Parathyroid adenoma (tissue), 2 donors: ENCODE data around the gene MAPKAPK3.
A peak's percentile ranks its signal among the peaks of the same experiment; 100 is the strongest.

Experiments
- H2AFZ ChIP-seq: fragments of 300-600 bp; sonication (generic); one replicate; pipeline ENCODE4 v1.7.0; 2017; ENCODE audit warnings: antibody characterized with exemption, mild to moderate bottlenecking
- H3K27ac ChIP-seq: fragments of 300-600 bp; sonication (generic); one replicate; pipeline ENCODE4 v1.7.0; 2017
- H3K27me3 ChIP-seq: fragments of 300-600 bp; sonication (generic); one replicate; pipeline ENCODE4 v1.7.0; 2017; ENCODE audit warnings: low read length; ENCODE audit not compliant: control insufficient read depth, insufficient read depth
- H3K36me3 ChIP-seq: fragments of 300-600 bp; sonication (generic); one replicate; pipeline ENCODE4 v1.7.0; 2017; ENCODE audit warnings: low read length; ENCODE audit not compliant: control insufficient read depth, insufficient read depth
- H3K4me1 ChIP-seq: fragments of 300-600 bp; sonication (generic); one replicate; pipeline ENCODE4 v1.7.0; 2017; ENCODE audit warnings: control low read depth
- H3K4me2 ChIP-seq: fragments of 300-600 bp; sonication (generic); one replicate; pipeline ENCODE4 v1.7.0; 2017; ENCODE audit warnings: low read length
- H3K4me3 ChIP-seq: fragments of 300-600 bp; sonication (generic); one replicate; pipeline ENCODE4 v1.7.0; 2017; ENCODE audit warnings: low read depth, low read length
- H3K79me2 ChIP-seq: fragments of 300-600 bp; sonication (generic); one replicate; pipeline ENCODE4 v1.7.0; 2017; ENCODE audit warnings: control low read depth
- H3K9ac ChIP-seq: fragments of 300-600 bp; sonication (generic); one replicate; pipeline ENCODE4 v1.7.0; 2017; ENCODE audit warnings: mild to moderate bottlenecking
- H3K9me3 ChIP-seq: fragments of 300-600 bp; sonication (generic); one replicate; pipeline ENCODE4 v1.7.0; 2017; ENCODE audit warnings: low read length; ENCODE audit not compliant: control insufficient read depth
- TF ChIP-seq, protein P1 (sequence below): fragments of 300-600 bp; sonication (generic); IDR thresholded peaks from one replicate; pipeline ENCODE4 v1.7.0; 2017; ENCODE audit warnings: antibody characterized with exemption, mild to moderate bottlenecking
- donor health status: primary hyperparathyroidism.

The MAPKAPK3 gene

DNA sequence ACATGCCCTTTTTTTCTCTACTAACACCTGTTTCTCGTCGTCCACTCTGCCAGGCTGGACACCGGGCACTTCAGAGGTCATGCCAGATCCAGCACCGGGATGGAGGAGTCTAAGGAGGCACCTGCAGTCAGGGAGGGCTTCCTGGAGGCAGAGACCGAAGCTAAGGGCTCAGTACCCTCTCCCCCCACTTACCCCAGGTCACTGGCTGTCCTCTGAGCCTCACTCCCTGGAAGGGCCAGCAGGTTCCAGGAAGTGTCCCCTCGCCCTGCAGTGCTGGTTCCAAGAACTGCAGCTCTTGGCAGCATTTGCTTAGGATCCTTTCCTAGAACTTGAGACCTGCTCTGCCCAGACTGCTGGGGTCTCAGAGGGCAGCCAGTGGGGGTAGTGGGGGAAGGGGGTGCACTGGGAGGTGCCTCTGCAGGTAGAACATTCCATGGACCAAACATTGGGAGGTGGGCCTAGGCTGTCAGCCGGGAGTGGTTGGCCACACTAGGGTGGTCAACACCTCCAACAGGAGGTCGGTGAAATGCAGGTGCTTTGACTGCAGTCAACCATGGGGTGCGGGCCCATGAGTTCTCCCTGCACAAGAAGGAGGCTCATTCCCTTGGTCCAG, 16.7 kb upstream of the MAPKAPK3 start:
- Histone ChIP-seq H3K9ac (peak overlapping the region; percentile 50), H3K4me3 (no peak overlapping the region), H3K79me2 (peaks cover 2% of the 10 kb centered on the region), H3K4me2 (peak overlapping the region; percentile 14), H3K4me1 (peaks cover 53% of the 10 kb centered on the region), H3K36me3 (no peaks in the 10 kb centered on the region), H3K9me3 (no peaks in the 10 kb centered on the region), H2AFZ (peak overlapping the region; percentile 71), H3K27ac (peak overlapping the region; percentile 100), H3K27me3 (no peaks in the 10 kb centered on the region)
- TF ChIP-seq, protein P1, sequence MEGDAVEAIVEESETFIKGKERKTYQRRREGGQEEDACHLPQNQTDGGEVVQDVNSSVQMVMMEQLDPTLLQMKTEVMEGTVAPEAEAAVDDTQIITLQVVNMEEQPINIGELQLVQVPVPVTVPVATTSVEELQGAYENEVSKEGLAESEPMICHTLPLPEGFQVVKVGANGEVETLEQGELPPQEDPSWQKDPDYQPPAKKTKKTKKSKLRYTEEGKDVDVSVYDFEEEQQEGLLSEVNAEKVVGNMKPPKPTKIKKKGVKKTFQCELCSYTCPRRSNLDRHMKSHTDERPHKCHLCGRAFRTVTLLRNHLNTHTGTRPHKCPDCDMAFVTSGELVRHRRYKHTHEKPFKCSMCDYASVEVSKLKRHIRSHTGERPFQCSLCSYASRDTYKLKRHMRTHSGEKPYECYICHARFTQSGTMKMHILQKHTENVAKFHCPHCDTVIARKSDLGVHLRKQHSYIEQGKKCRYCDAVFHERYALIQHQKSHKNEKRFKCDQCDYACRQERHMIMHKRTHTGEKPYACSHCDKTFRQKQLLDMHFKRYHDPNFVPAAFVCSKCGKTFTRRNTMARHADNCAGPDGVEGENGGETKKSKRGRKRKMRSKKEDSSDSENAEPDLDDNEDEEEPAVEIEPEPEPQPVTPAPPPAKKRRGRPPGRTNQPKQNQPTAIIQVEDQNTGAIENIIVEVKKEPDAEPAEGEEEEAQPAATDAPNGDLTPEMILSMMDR: no peak

DNA sequence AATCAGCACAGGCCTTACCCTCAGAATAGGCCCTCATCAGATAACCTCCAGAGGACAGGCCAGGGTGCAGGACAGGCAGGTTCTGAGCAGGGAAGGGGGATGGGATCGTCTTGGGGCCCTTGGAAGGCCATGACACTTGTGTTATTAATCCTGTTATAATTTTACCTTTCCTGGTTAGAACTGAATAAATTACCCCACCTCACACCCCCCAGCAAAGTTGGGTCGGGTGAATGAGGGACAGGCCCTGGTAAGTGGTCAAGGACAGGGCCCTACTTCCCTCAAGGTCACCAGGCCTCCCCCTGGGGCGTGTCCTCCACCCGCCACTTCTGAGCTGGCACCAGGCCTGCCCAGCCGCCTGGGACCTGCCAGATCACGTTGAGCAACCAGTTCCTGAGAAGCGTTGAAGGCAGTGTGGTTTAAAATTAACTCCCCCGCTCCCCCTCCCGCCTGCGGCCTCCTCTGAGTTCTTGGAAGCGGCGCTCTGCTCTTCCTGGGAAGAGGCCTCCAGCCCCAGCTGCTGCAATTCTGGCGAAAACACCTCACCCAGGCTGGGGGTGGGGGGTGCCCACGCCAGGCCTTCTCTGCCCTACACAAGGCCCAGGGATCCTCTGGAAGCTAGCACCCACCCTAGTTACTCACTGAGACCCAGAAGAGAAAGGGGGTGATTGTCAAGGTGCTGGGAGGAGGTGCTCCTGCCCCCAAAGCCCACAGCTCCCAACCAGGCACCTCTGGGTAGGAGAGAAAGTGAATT, 15.9 kb upstream of the MAPKAPK3 start:
- Histone ChIP-seq H3K79me2 (peaks cover 2% of the 10 kb centered on the region), H3K4me3 (peak overlapping the region; percentile 22), H3K4me1 (peaks cover 59% of the 10 kb centered on the region)

DNA sequence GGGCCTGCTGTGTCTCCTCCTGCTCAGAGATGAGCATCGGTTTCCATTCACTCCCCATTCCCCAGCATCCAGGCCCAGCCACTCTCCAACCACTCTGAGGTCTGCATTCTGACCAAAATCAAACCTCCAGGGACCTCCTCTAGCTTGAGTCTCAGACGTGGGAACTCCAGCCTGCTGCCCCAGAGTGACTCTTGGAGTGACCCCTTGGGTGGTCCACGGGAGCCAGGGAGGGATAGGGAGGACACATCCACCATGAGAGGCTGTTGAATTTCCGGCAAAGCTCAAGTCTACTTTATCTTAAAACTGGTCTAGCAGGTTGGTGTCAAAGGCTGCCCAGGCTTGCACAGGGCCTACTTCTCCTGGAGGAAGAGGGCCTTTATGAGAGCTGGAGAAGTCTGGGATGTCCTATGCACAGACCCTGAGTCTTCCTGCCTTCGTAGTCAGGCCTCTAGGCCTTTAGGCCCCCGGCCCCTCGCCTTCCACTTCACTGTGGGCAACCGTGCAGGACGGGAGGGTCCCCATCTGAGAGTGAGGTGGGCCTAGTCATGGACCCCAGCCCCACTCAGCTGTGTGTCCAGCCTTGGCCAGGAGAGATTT, 14.3 kb upstream of the MAPKAPK3 start:
- H3K27ac ChIP-seq: peak overlapping the region; percentile 100
- H2AFZ ChIP-seq: peak overlapping the region; percentile 66
- H3K4me2 ChIP-seq: peak overlapping the region; percentile 69
- peaks cover 63% of the 10 kb centered on the region for H3K4me1 ChIP-seq
- H3K79me2 ChIP-seq: peaks cover 2% of the 10 kb centered on the region
- no peaks in the 10 kb centered on the region for H3K9me3 ChIP-seq
- no peak overlapping the region for H3K4me3 ChIP-seq
- H3K36me3 ChIP-seq: no peaks in the 10 kb centered on the region
- H3K9ac ChIP-seq: peak overlapping the region; percentile 34
- no peaks in the 10 kb centered on the region for H3K27me3 ChIP-seq
- TF ChIP-seq, protein P1: no peak

More for the DNA sequence above, 15.9 kb upstream of the MAPKAPK3 start:
- Histone ChIP-seq H3K27ac (peak overlapping the region; percentile 100), H3K4me2 (peak overlapping the region; percentile 69), H3K9me3 (no peaks in the 10 kb centered on the region), H3K36me3 (no peaks in the 10 kb centered on the region), H2AFZ (peak overlapping the region; percentile 71), H3K27me3 (no peaks in the 10 kb centered on the region), H3K9ac (peak overlapping the region; percentile 70)
- TF ChIP-seq, protein P1: no peak

DNA sequence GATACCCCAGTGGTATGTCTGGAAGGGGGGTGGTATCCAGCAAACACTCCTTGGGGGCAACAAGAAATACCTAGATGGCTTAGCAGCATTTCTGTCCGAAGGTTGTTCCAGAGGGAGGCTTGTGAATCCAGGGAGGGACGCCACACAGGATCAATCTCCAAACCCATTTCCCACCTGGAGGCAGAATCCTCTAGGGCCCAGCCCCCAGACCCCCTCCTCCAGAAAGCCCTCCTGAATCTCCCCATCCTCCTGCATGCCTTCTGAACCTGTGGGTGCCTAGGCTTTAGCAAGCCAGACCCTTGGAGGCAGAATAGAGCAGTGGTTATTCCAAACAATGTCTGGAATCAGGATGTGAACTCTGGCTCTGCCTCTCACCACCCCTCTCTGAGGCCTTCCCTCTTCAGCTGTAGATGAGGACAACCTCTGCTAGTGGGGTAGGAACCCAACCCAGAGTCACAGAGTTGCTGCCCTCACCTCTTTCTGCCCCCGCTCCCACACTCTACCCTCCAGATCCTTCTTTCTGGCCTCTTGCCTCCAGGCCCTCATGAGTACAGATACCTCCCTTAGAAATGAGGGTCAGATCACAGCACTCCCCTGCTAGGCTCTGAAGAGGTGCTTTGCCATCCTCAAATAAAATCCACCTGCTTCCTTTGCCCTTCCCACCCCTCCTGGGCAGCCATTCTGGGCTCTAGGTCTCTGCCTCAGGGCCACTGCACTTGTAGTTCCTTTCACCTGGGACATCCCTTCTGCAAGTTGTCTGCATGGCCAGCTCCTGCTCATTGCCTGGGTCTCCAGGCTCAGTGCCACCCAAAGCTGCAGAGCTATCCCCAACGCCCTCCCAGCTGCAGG, 13.5 kb upstream of the MAPKAPK3 start:
- Histone ChIP-seq H3K4me3 (no peak overlapping the region), H3K4me1 (peaks cover 63% of the 10 kb centered on the region), H3K9me3 (no peaks in the 10 kb centered on the region), H3K9ac (no peak overlapping the region), H3K79me2 (peaks cover 5% of the 10 kb centered on the region), H3K27me3 (no peaks in the 10 kb centered on the region), H2AFZ (no peak overlapping the region), H3K36me3 (no peaks in the 10 kb centered on the region), H3K27ac (peak overlapping the region; percentile 100), H3K4me2 (no peak overlapping the region)
- TF ChIP-seq, protein P1: no peak
